ENCODE results near the gene LOC101059915.

The LOC101059915 gene

DNA sequence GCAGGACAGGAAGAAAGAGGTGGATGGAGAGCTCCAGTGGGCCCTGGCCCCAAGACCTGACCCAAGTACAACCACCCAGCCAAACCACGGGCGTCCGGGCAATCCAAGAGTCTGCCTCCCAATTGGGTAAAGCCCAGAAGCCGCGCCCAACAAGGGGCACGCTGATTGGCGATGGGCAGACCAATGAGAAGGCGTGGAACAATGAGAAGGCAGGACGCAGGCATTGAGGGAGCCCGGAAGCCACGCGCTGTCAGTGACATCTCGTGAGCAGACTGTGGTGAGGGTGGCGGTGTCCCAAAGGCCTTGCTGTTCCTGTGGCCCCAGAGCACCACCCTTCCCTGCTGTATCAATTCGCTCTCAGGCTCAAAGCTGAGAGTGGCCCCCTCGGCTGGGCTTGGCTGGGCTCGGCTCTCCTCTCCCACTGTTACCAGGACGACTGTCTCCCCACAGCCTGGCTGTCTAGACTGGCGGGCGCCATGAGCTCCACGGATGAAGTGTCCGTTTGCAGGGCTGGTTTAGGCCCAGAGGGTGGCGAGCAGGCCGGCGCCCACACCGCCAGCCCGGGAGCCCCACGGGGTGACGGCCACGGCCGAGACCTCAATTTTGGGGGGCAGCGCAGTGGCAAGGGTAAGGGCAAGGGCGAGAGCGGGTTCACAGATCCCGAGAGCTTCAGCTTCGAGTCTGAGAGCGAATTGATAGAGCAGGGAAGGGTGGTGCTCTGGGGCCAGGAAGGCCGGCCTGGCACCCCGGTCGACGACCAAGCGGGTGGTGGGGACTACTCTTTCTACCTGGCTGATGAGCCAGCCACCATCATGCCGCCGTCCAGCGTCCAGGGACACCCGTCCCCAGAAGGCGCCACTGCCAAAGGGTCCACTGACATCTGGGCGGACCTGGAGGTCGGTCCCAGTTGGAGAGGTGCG is at the start of gene LOC101059915:
TSS of gene LOC101059915 (plus strand) at position 219 of the 920 bp plus-strand sequence.
- no peak for DNase-seq

DNA sequence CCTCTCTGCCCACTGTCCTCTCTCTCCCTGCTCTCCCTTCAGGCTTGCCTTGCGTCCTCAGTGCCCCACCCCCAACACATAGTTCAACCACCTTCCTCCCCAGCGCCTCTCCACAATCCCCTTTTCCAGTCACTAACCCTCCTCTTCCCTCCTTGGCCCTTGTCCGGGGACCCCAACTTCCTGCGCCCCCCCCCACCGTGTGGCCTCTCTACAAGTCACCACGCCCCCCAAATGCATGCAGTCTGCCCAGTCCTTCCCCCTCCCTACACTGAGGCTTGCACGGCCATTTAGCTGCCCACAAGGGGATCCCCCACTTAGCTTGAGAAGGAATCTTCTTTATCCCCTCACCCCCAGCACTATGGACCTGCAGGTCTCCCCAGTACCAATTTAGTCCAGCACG is 49.6 kb upstream of the LOC101059915 start:
- DNase-seq = no peak

DNA sequence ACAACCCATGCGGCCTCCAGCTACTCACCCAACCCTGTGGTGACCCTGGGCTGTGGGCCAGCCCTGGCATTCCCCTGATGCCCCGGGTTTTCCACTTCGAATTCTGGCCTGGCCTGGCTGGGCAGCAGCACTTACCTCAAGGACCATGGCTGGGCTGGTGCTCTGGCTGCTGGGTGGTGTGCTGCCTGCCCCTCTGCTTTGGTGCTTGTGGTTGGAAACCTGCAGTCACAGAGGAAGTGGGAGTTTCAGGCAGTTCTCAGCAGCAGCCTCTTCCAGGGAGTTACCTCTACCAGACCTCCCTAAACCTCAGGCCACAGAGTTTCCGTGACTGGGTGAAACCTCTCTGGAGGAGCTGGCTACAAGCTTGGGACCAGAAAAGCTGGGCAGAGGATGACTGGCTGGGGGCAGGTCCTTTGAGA is 49.0 kb upstream of the LOC101059915 start, which contains the start of gene CXCR3:
TSS of gene CXCR3 (minus strand) at position 209 of the 419 bp plus-strand sequence. CDS start at position 147, 62 bp downstream.
- no peak for DNase-seq

DNA sequence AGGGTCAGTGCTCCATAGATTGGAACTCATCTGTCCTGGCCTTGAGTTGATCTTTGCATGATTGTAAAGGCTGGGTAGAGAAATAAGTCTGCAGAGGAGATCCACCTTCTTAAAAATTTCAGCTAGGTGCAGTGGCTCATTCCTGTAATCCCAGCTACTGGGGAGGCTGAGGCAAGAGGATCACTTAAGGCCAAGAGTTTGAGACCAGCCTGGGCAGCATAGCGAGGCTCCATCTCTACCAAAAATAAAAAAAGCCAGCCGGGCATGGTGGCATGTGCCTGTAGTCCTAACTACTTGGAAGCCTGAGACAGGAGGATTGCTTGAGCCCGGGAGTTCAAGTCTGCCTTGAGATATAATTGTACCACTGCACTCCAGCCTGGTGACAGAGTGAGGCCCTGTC is 48.6 kb upstream of the LOC101059915 start:
- no peak for DNase-seq

DNA sequence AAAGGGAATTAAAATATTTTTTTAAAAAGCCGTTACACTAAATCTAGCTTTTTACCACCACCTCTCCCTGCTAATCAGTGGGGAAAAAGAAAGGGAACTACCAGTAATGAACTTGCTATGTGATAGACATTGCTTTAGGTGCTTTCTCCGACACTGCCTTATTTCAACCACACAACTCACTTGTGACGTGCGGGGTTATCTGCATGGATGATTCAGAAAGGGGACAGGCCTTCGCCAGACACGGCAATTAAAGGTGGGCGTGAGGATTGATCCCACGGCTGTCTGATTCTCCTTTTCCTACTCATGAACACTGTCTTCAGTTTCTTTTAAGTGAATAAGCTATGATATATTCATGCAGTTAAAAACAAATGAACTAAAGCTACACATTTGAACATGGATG is 48.2 kb upstream of the LOC101059915 start:
- no peak for DNase-seq

DNA sequence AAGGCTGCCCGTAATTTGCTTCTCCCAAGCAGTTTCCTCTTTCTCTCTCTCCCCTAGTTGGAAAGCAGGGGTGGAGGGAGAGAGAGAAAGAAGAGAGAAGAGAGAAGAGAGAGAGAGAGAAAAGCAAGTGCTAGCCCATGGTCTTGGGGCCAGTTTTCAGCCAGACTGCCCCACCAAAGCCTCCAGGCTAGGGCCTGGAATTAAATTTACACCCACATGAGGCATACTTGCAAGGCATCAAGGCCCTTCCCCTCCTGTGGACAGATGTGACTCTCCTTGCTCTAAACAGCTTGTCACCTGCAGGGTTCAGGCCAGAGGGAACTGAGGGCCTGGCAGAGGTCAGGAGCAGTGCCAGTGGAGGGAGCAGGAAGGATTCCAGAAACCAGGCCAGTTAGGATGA is 47.4 kb upstream of the LOC101059915 start:
- DNase-seq = no peak

GRCh38 chrX:71621603-71622002 is 45.7 kb upstream of the LOC101059915 start:
- DNase-seq = no peak

GRCh38 chrX:71622032-71622575 is 45.2 kb upstream of the LOC101059915 start:
- no peak for DNase-seq

DNA sequence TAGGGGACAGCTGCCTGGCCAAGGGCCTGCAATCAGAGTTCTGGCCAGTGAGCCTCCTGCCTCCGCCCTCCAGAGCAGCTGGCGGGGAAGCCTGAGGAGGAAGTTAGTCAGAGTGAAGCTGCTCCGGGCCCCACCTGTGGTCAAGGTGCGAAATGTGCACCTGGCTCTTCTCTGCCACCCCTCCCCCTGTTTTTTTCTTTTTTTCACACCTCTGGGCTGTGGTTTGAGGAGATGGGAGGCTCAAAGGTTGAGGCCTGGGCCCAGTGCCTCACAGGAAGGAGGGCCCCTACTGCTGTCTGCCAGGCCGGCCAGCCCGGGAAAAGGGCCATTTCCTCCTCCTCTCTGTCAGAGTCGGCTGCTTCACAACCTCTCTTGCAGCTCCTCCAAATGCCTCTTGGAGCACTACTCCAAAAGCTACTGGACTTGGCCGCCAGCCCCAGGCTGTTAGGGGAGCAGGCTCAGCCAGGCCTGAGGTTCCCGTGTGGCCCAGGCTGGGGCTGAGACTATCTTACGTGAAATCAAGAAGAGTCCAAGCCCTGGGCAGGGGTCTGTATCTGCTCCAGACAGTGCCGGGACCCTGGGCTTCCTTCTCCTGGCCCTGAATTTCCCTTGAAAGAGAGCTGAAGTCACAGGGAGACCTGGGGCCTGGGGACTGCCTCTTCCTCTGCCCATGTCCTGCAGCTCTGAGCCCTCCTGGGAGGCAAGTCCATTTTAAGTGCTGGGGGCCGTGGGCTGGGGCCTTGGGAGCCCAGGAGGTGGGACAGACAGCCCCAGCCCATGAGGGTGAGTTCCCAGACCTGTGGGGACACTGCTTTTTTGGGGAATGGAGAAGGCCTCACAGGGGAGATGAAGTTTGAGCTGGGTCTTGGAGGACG is 44.5 kb upstream of the LOC101059915 start:
- peak; percentile 88 for DNase-seq

GRCh38 chrX:71623714-71624113 is 43.6 kb upstream of the LOC101059915 start:
- DNase-seq = no peak

GRCh38 chrX:71625471-71625870 is 41.9 kb upstream of the LOC101059915 start:
- no peak for DNase-seq

GRCh38 chrX:71626576-71626975 is 40.8 kb upstream of the LOC101059915 start:
- no peak for DNase-seq

DNA sequence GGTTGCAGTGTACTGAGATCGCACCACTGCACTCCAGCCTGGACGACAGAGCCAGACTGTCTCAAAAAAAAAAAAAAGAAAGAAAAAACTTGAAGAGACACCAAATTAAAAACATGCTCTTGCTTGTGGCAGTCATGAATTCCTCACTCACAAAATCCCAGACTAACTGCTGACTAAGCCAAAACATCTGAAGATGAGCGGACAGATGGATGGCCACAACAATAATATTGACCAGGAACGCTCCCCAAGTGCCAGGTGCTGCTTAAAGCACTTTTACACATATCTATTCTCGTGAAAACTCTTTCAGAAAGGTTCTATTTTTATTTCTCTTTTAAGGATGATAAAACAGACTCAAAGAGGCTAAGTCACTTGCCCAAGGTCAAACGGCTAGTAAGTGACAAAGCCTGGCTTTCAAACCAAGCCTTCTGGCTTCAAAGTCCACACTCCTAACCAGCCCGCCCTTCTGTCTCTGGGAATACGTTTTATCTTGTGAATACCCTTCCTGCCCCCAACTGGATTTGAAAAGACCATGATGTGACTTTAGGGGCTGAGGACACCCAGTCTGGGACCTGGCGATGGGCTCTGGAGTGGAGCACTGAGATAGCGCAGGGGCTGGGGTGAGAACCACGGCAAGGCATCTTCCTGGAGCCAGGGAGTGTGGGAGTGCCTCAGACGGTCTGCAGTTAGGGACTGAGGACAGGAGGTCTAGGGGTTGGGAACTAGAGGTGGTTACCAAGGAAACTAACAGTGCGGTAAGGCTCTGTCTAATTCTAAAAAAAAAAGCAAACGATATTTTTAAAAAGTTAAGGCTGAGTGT is 39.5 kb upstream of the LOC101059915 start:
- no peak for DNase-seq

- DNase-seq = no peak
Observed at GRCh38 chrX:71629467-71629866, 37.9 kb upstream of the LOC101059915 start.

- DNase-seq = no peak
Observed at GRCh38 chrX:71632923-71633657, 34.3 kb upstream of the LOC101059915 start.

DNA sequence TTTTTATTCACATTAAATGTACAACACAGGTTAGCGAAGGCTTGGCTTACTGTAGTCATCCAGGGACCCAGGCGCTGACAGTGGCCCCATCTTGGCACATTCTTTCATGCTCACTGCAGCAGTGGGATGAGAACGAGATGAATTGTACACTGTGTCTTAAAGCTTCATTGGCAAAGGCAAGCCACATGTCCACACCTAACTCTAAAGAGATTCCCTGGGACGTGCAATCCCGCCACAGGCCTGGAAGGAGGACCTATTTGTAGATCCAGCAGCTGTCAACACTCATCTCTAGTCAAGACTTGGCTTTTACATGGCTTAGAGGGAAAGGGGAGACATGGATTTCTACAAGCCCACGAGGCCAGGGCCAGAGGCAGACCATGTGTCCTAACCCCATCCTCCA is 33.0 kb upstream of the LOC101059915 start:
- peak; percentile 69 for DNase-seq

GRCh38 chrX:71636438-71637252 is 30.7 kb upstream of the LOC101059915 start:
- peak; percentile 32 for DNase-seq

DNA sequence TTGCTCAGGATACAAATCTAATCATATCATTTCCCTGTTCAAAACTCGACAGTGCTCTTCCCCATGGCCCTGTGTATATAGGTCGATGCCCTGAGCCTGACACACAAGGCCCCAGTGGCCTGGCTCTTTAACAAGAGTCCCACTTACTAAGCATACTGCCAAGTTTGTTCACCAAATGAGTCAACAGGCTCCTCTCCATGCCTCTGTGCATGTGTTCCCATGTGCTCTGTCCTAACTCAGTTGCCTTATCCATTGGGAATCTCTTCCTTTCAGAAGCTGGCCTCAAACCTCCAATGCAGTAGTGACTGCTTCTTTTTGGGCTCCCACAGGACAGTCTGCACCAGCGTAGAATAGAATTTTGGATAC is 30.1 kb upstream of the LOC101059915 start:
- DNase-seq = no peak

GRCh38 chrX:71637848-71638247 is 29.5 kb upstream of the LOC101059915 start:
- no peak for DNase-seq

- no peak for DNase-seq
Observed at GRCh38 chrX:71638409-71638808, 28.9 kb upstream of the LOC101059915 start.

All from tongue (tissue), 1 donor.